ENCODE measurements around the gene GPR137B. TPM values are rescaled to one million over a fixed set of nuclear protein-coding genes. Genes with fewer than 3 reads are reported as not detected.
"Not testable (repeated sequence)": the region's sequence is repeated elsewhere in the genome, so short reads cannot be mapped to it uniquely, and the experiment has no call there.

GPR137B gene
- total and polyA plus RNA-seq, 2 experiments from 2014 or later, result 4.5 to 11.1 TPM

DNA sequence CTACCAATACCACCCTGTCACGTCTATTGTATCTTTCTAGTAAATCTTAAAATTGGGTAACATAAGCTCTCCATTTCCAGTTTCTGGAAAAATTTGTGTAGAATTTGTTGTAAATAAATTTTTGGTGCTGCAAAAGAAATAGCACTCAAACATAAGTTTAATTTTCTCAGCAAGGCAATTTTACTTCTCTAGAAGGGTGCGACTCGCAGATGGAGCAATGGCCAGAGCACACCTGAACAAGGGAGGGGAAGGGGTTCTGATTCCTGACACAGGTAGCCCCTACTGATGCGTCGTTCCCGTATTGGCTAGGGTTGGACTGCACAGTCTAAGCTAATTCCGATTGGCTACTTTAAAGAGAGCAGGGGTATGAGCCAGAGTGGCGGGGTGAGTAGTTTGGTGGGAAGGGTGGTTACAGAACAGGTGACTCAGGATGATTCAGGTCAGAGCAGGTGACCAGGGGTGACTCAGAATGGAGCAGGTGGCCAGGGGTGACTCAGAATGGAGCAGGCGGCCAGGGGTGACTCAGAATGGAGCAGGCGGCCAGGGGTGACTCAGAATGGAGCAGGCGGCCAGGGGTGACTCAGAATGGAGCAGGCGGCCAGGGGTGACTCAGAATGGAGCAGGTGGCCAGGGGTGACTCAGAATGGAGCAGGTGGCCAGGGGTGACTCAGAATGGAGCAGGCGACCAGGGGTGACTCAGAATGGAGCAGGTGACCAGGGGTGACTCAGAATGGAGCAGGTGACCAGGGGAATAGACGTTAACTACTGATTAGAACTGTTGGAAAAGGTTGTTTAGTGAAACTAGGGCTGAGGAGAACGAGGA is 45.5 kb upstream of the GPR137B start:
- H3K27ac ChIP-seq (ENCODE audit: low read depth); H3K4me3 ChIP-seq; H3K4me1 ChIP-seq (ENCODE audit: insufficient read depth); H3K4me1 Mint-ChIP-seq; H3K27ac Mint-ChIP-seq; H4K20me1 ChIP-seq (replicated peaks; ENCODE audit: insufficient read depth); H3K4me3 Mint-ChIP-seq; H3K4me2 ChIP-seq; H3K27me3 ChIP-seq (ENCODE audit: insufficient read depth); H3F3A ChIP-seq (replicated peaks; ENCODE audit: low read depth); H3K9me2 ChIP-seq (ENCODE audit: insufficient read depth); H3K79me2 ChIP-seq (replicated peaks; ENCODE audit: insufficient read depth); H2AFZ ChIP-seq; H3K36me3 ChIP-seq (ENCODE audit: insufficient read depth); H3K27me3 Mint-ChIP-seq (ENCODE audit: insufficient read depth, low read depth, poor library complexity); ATAC-seq: not testable (repeated sequence)
- peak; percentile 46 for DNase-seq (ENCODE audit: low spot score)
- Mint-ChIP-seq H3K9me3 (peaks cover 21% of the 10 kb centered on the region), H3K36me3 (ENCODE audit: low read depth) (peaks cover 16% of the 10 kb centered on the region)

DNA sequence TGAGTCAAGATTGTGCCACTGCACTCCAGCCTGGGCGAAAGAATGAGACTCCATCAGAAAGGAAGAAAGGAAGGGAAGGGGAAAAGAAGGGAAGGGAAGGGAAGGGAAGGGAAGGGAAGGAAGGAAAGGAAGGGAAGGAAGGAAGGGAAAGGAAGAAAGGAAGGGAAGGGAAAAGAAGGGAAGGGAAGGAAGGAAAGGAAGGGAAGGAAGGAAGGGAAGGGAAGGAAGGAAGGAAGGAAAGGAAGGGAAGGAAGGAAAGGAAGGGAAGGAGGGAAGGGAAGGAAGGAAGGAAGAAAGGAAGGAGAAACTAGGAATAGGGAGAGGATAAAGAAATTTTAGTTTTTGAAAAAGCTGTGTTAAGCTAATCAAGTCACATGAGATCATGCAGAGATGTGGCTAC is 44.1 kb upstream of the GPR137B start:
- Histone ChIP-seq H4K20me1 (replicated peaks; ENCODE audit: insufficient read depth) (no peaks in the 10 kb centered on the region), H3K36me3 (ENCODE audit: insufficient read depth) (no peaks in the 10 kb centered on the region), H3K9me2 (ENCODE audit: insufficient read depth) (no peaks in the 10 kb centered on the region), H3K4me3 (no peak overlapping the region), H2AFZ (no peak overlapping the region), H3K4me2 (no peak overlapping the region), H3F3A (replicated peaks; ENCODE audit: low read depth) (no peaks in the 10 kb centered on the region), H3K79me2 (replicated peaks; ENCODE audit: insufficient read depth) (no peaks in the 10 kb centered on the region), H3K27me3 (ENCODE audit: insufficient read depth) (no peaks in the 10 kb centered on the region), H3K4me1 (ENCODE audit: insufficient read depth) (no peaks in the 10 kb centered on the region), H3K27ac (ENCODE audit: low read depth) (no peak overlapping the region)
- Mint-ChIP-seq H3K4me1 (peaks cover 5% of the 10 kb centered on the region; the same call in 2 of the 3 replicates), H3K36me3 (ENCODE audit: low read depth) (peaks cover 16% of the 10 kb centered on the region), H3K4me3 (no peak overlapping the region), H3K9me3 (peaks cover 21% of the 10 kb centered on the region), H3K27ac (no peak overlapping the region), H3K27me3 (ENCODE audit: insufficient read depth, low read depth, poor library complexity) (peaks cover 11% of the 10 kb centered on the region)
- no peak for TF ChIP-seq POLR2AphosphoS5 (IDR thresholded peaks at IDR 0.05; ENCODE audit: low read depth)
- TF ChIP-seq CREB1 (CRISPR knock-in tag; IDR thresholded peaks at IDR 0.05; ENCODE audit: low read depth), result no peak
- no peak for TF ChIP-seq EZH2 (IDR thresholded peaks at IDR 0.05; ENCODE audit: low read depth, unreplicated experiment)
- no peak for TF ChIP-seq EZH2phosphoT487 (IDR thresholded peaks at IDR 0.05; ENCODE audit: unreplicated experiment)
- no peak for TF ChIP-seq STAT1 (IDR thresholded peaks at IDR 0.05; ENCODE audit: unreplicated experiment)
- TF ChIP-seq ZNF331 (CRISPR knock-in tag; IDR thresholded peaks at IDR 0.05; ENCODE audit: low read depth), result no peak
- TF ChIP-seq, protein P1, sequence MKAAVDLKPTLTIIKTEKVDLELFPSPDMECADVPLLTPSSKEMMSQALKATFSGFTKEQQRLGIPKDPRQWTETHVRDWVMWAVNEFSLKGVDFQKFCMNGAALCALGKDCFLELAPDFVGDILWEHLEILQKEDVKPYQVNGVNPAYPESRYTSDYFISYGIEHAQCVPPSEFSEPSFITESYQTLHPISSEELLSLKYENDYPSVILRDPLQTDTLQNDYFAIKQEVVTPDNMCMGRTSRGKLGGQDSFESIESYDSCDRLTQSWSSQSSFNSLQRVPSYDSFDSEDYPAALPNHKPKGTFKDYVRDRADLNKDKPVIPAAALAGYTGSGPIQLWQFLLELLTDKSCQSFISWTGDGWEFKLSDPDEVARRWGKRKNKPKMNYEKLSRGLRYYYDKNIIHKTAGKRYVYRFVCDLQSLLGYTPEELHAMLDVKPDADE (IDR thresholded peaks at IDR 0.05), result no peak
- no peak for TF ChIP-seq NANOG (IDR thresholded peaks at IDR 0.05; ENCODE audit: borderline replicate concordance)
- TF ChIP-seq JUNB (IDR thresholded peaks at IDR 0.05; ENCODE audit: unreplicated experiment), result no peak
- ATAC-seq, result no peak
- DNase-seq (ENCODE audit: low spot score), result no peak
